Lung microvascular endothelial cell (primary cell): Measurements from ENCODE around the gene PIP5K1B. TPM values are rescaled to one million over a fixed set of nuclear protein-coding genes. Genes with fewer than 3 reads are reported as not detected.
"Not testable (repeated sequence)": the region's sequence is repeated elsewhere in the genome, so short reads cannot be mapped to it uniquely, and the experiment has no call there.

ENCODE experiments used
- DNase-seq, 2 donors: peaks; one replicate each; pipeline versions ENCODE4 v3.0.0 to v3.0.0-alpha.2; 2010; ENCODE audit warnings: low read depth in 2 of 2
- total RNA-seq: library from RNA; depleted of rRNA; stranded (reverse); fragments of >200 nt; gene quantifications from 2 replicates; pipeline ENCODE4 v1.2.1, GENCODE V29; 2014

The PIP5K1B gene
- total RNA-seq, 1 donor from 2014 or later = under 0.01 TPM

DNA sequence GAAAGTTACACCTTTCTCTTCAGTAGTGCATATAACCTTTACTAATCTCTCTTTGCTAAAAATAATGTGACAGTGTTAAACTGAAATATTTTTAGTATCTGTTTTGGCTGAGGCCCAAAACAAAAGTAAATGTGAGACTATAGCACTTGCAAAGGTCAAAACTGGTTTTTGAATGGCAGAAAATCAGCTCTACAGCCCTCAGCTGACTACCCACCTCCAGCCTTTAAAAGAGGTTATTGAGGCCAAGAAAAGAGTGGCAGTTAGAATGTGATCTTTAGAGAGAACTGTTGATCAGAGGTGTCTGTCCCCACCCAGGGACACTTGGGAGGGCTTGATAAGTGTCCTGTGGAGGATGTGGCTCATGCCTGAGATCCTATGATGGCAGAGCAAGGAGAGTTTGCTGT is 278.0 kb downstream of the PIP5K1B start:
- DNase-seq = no peak

- no peak for DNase-seq
Observed at GRCh38 chr9:68983522-68984424, 278.7 kb downstream of the PIP5K1B start.

- not testable (repeated sequence) for DNase-seq
Observed at GRCh38 chr9:68986949-68987348, 281.9 kb downstream of the PIP5K1B start.

DNA sequence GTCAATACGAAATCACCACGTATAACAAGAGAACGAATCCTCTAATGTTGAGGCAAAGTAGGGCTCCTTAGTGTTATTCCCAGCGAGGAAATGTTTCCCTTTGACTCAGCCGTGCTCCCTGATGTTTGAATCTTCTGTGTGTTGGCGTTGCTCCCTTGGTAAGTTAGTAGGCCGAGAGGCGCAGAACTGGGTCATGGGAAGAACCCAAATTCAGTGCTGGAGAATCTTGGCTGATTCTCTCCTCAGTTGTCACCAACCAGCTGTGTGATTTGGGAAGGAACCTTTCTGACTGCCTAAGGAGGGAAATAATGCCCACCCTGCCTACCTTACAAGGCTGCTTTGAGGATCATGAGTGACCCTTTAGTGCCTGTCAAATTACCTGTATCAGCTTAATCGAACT is 286.4 kb downstream of the PIP5K1B start:
- DNase-seq = no peak

- no peak for DNase-seq
Observed at GRCh38 chr9:68995776-68996175, 290.7 kb downstream of the PIP5K1B start.

DNA sequence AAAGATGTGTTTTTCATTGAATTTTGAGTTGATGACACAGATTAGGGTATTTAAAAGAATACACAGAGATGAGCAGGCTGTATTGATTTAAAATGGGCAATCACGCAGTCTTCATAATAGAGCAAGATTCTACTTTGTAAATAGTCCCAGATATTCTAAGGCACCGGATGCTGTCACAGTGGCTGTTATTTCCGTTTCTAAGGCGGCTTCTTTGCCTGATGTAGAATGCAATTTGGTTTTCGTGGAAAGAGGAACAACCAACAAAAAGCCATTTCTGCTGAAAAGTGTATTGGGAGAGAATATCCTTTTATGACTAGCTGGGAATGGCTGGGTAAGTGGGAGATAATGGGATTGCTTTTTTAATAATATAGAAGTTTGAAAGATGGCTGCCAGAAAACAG is 291.4 kb downstream of the PIP5K1B start:
- DNase-seq = peak in 1 of 2 donors; percentile 6

GRCh38 chr9:68997666-68998065 is 292.6 kb downstream of the PIP5K1B start:
- DNase-seq = no peak

- no peak for DNase-seq
Observed at GRCh38 chr9:68998385-68998784, 293.3 kb downstream of the PIP5K1B start.

GRCh38 chr9:68998812-68999211 is 293.8 kb downstream of the PIP5K1B start:
- no peak for DNase-seq

DNA sequence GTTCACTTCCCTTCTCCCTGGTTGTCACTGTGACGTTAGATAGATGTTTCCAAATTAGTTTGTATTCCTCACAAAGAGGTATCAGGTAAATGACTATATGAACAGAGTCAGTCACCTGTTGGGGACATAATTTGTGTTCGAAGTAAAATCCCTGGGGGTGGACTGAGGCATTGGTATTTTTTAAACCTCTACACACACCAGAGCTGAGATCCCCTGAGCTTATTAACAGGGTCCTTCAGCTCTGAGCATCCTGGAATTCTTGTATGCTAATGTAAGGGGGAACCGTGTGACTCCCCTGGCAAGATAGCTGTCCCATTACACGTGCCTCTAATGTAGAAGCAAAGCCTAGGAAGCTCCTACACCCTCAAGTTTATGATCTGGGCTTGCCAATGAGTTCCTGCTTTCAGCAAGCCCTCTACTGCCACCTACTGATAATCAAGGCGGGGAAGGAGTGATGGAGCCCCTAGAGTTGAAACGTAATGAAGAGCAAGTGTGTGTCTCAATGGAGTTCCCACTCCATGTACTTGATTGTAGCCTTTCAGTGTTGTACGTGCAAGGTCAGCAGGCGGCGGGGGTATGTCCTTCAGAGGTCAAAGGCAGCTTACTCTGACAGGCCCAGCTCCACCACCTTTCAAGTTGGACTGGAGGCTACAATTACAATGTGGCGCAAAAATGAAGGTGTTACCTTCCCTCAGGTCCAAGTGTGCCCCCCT is 294.5 kb downstream of the PIP5K1B start:
- peak; percentile 72 to 73 for DNase-seq

- DNase-seq = no peak
Observed at GRCh38 chr9:69001921-69002320, 296.9 kb downstream of the PIP5K1B start.

DNA sequence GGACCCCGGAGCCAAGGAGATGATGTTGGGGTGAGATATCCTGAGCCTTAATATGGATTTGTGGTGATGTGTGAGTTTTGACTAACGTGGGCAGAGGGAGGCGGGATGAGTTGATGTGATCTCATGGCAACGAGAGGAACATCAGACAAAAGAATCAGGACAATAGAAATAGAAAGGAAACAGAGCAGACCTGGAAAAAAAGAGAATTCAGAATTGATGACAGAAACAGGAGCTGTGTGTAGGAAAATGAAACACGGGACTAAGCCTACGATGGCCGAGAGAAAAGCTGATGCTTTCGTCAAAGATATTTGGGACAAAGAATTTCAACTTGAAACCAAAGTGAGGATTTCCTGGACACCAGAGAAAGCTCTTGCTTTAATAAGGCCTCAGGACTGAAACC is 298.0 kb downstream of the PIP5K1B start:
- DNase-seq = peak in 1 of 2 donors; percentile 75

DNA sequence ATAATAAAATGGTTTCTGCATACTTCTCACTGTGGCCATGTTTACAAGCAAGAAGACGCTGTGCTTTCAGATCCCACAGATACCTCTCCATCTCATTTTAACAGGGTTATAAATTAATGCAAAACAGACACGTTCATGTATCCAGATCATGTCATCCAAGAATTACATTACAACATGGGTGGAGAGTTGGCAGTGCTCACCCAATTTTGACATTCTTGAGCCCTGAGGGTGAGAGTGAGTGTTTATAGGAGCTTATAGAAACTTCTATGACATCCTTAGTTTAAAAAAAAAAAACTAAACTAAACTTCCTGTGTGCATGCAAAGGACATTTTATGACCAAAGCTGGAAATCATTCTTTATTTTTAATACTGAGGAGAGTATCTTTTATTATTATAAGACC is 299.8 kb downstream of the PIP5K1B start:
- DNase-seq = no peak

DNA sequence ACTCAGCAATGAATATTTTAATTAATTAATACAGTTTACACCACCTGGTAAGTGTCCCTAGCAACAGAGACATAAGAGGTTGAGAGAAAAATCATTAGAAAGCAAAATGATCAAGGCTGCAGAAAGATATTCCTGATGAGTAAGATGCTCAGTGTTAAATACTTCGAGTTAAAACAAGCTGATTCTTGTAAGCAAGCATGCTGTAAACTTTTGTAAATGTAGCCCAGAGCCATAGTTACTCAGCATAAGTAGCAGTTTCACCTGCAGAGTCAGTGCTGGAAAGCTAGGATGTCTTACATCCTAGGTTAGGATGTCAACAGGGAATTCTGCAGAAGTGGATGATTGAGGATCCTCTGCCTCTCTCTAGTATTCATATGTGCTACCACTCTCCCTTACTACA is 304.7 kb downstream of the PIP5K1B start:
- DNase-seq = no peak

GRCh38 chr9:69012696-69013381 is 307.8 kb downstream of the PIP5K1B start:
- no peak for DNase-seq

- DNase-seq = no peak
Observed at GRCh38 chr9:69013382-69013727, 308.3 kb downstream of the PIP5K1B start.

- no peak for DNase-seq
Observed at GRCh38 chr9:69014013-69014412, 309.0 kb downstream of the PIP5K1B start, which contains the start of gene PRKACG. PRKACG (minus strand) TSS chr9:69014113; CDS start chr9:69014092, 21 bp downstream.

GRCh38 chr9:69016191-69017096 is 311.4 kb downstream of the PIP5K1B start:
- no peak for DNase-seq

DNA sequence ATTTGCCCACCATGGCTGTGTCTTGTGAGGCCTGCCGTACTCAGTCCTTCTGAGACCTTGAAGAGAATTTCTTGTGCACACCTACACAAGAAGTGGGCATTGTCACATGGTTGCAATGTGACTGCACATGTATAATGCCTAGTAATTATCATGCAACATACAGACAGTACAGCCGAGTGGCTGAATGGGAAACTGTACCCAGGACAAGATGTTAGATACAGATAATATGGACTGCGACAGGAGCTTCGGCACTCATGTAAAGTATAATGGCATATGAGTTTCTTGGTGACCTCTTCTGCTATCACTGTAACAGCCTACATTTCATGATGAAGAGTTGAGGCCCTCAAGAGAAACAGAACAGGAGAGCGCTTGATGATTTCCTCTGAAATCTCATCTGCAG is 313.7 kb downstream of the PIP5K1B start:
- DNase-seq = no peak

DNA sequence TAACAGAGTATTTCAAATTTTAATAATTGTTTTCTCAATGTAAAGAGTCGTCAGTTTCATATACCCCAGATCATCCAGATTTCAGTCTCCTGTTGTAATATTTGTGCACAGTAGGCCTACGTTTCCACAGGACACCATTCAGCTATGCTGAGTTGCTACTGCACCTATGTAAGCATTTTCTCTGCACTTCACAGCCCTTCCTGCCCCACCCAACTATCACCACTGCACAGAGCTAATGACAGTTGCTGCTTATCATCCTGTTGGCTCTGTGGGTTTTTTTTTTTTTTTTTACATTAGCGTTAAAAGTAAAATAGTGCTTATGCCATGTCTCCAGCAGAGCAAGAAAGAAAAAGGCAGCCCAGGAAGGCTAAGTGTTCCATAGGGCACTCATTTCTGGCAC is 314.8 kb downstream of the PIP5K1B start:
- no peak for DNase-seq
